ENCODE results near the gene PARP12. TPM values are rescaled to one million over a fixed set of nuclear protein-coding genes. Genes with fewer than 3 reads are reported as not detected.

The PARP12 gene
- total and polyA plus RNA-seq, 9 of the 15 experiments (the other 6 are each of a cell fraction or from before 2014, with no cell fraction given): 4.6 to 40.4 (median 23.5) TPM

- TF ChIP-seq ZNF263 (CRISPR knock-in tag; IDR thresholded peaks at IDR 0.05; ENCODE audit: borderline replicate concordance) (no peak), BRD9 (IDR thresholded peaks at IDR 0.05; ENCODE audit: low read depth, partially characterized antibody) (peak; percentile 82), MITF (IDR thresholded peaks at IDR 0.05) (no peak), SMARCE1 (IDR thresholded peaks at IDR 0.05) (peak; percentile 36; the same call in 1 of the 2 replicates), ZHX1 (conservative IDR thresholded peaks at IDR 0.05; ENCODE audit: low read length) (no peak), CHD4 (IDR thresholded peaks at IDR 0.05; ENCODE audit: insufficient read depth, insufficient replicate concordance, low read depth, low read length, poor library complexity, severe bottlenecking) (peak; percentile 24), HNRNPLL (IDR thresholded peaks at IDR 0.05; ENCODE audit: low read depth, low read length, poor library complexity, severe bottlenecking) (peak; percentile 48), ZBED1 (IDR thresholded peaks at IDR 0.05) (no peak), GABPB1 (CRISPR knock-in tag; IDR thresholded peaks at IDR 0.05) (peak; percentile 78), HES1 (IDR thresholded peaks at IDR 0.05; ENCODE audit: low read depth) (0 out of 2 replicates have a peak, but pooled peaks have one; percentile 28), TEAD4 (IDR thresholded peaks at IDR 0.05; ENCODE audit: low read length) (peak; percentile 39), TEAD4 (CRISPR knock-in tag; IDR thresholded peaks at IDR 0.05; ENCODE audit: borderline replicate concordance) (no peak), CEBPZ (IDR thresholded peaks at IDR 0.05; ENCODE audit: borderline replicate concordance, low read depth, low read length) (no peak), NCOA2 (IDR thresholded peaks at IDR 0.05; ENCODE audit: partially characterized antibody in 2 of 2) (no peak), CBX8 (IDR thresholded peaks at IDR 0.05; ENCODE audit: borderline replicate concordance, extremely low read depth, low read depth, low read length, poor library complexity, severe bottlenecking) (no peak), ZNF41 (CRISPR knock-in tag; conservative IDR thresholded peaks at IDR 0.05) (no peak), SMARCA4 (IDR thresholded peaks at IDR 0.05) (peak; percentile 50; the same call in 1 of the 2 replicates), RB1 (IDR thresholded peaks at IDR 0.05; ENCODE audit: low read depth) (peak; percentile 63), ZNF778 (CRISPR knock-in tag; IDR thresholded peaks at IDR 0.05) (no peak)
Observed at GRCh38 chr7:139976838-139977656, 85.7 kb downstream of the PARP12 start (continued).

All from K562 (cell line).